ENCODE data around the gene CRYBG2.
"Not testable (repeated sequence)": the region's sequence is repeated elsewhere in the genome, so short reads cannot be mapped to it uniquely, and the experiment has no call there.

Gene CRYBG2

GRCh38 chr1:26318338-26319064 is 35.4 kb downstream of the CRYBG2 start:
- DNase-seq, result no peak

- no peak for DNase-seq
These were observed 36.2 kb downstream of the CRYBG2 start, which contains the start of gene CD52 for GRCh38 chr1:26317612-26318337. TSS of gene CD52 (plus strand) at chr1:26317958. CDS start at chr1:26318018, 60 bp downstream.

- DNase-seq, result no peak
These were observed 36.8 kb downstream of the CRYBG2 start for GRCh38 chr1:26317146-26317545.

- no peak for DNase-seq
These were observed 37.8 kb downstream of the CRYBG2 start for GRCh38 chr1:26315874-26316850.

GRCh38 chr1:26314501-26314900 is 39.4 kb downstream of the CRYBG2 start:
- no peak for DNase-seq

- DNase-seq, result not testable (repeated sequence)
These were observed 45.7 kb downstream of the CRYBG2 start for GRCh38 chr1:26307966-26308899.

- DNase-seq, result no peak
These were observed 46.6 kb downstream of the CRYBG2 start for GRCh38 chr1:26307363-26307781.

GRCh38 chr1:26306290-26307229 is 47.4 kb downstream of the CRYBG2 start, which contains the start of gene UBXN11:
TSS of gene UBXN11 (minus strand) at chr1:26306636. CDS start at chr1:26302883, 3,753 bp downstream.
- DNase-seq, result peak; percentile 99

- DNase-seq, result no peak
These were observed 48.2 kb downstream of the CRYBG2 start for GRCh38 chr1:26305667-26306289.

GRCh38 chr1:26302733-26303405 is 51.1 kb downstream of the CRYBG2 start:
- no peak for DNase-seq

- DNase-seq, result no peak
These were observed 53.2 kb downstream of the CRYBG2 start for GRCh38 chr1:26300578-26301275.

GRCh38 chr1:26297791-26298124 is 56.2 kb downstream of the CRYBG2 start:
- DNase-seq, result no peak

GRCh38 chr1:26297057-26297790 is 56.7 kb downstream of the CRYBG2 start:
- no peak for DNase-seq

GRCh38 chr1:26296340-26297056 is 57.4 kb downstream of the CRYBG2 start:
- DNase-seq, result no peak

- no peak for DNase-seq
These were observed 58.5 kb downstream of the CRYBG2 start for GRCh38 chr1:26295194-26296138.

GRCh38 chr1:26293911-26294463 is 59.9 kb downstream of the CRYBG2 start:
- no peak for DNase-seq

Data from NCI-H1092 treated with DMSO at 0.1 percent for 48 hours (cell line).